HG03558 (cell line): ENCODE measurements around the gene IL36RN.
"Not testable (repeated sequence)": the region's sequence is repeated elsewhere in the genome, so short reads cannot be mapped to it uniquely, and the experiment has no call there.

Source experiments
- ATAC-seq: cut with Tn5 transposase; IDR thresholded peaks from one replicate; pipeline ENCODE4 v1.9.1; 2021; ENCODE audit warnings: moderate number of reproducible peaks; ENCODE audit not compliant: unreplicated experiment; ENCODE audit errors: extremely low read depth

IL36RN gene

DNA sequence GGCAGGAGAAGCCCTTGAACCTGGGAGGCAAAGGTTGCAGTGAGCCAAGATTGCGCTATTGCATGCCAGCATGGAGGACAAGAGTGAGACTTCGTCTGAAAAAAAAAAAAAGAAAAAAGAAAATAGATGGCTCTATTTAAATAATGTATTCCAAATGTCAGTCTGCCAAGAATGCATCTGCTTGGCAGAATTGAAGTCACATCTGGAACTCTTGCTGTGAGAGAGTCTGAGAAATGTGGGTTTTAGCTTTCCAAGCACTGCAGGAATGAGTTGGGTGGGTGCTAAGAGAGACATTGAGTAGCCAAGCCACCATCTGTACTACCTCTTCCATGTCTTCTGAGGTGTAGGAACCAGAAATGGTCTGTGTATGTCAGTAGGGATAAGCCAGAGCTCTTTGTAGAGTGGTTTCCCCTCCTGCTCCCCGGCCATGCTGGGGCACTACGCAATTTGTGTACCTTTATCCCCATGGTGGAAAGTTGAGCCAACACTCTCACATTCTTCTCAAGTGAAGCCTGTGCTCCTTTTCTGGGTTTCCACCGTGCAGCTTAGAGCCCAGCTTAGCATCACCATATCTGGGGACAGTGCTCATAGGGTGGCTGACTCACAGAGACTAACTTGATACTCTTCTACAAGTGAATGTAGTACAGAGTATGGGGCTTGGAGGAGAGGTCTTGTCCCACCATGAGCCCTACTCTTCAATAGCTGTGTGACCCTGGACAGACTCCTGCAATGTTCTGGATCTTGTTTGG is 34.0 kb downstream of the IL36RN start:
- ATAC-seq: no peak

GRCh38 chr2:113093613-113093977 is 34.6 kb downstream of the IL36RN start:
- no peak for ATAC-seq

DNA sequence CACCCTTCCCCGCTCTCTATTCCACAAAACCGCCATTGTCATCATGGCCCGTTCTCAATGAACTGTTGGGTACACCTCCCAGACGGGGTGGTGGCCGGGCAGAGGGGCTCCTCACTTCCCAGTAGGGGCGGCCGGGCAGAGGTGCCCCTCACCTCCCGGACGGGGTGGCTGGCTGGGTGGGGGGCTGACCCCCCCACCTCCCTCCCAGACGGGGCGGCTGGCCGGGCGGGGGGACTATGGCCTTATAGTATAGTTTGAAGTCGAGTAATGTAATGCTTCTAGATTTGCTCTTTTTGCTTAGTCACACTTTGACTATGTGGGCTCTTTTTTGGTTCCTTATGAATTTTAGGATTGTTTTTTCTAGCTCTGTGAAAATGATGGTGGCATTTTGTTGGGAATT is 37.3 kb downstream of the IL36RN start:
- ATAC-seq: not testable (repeated sequence)

DNA sequence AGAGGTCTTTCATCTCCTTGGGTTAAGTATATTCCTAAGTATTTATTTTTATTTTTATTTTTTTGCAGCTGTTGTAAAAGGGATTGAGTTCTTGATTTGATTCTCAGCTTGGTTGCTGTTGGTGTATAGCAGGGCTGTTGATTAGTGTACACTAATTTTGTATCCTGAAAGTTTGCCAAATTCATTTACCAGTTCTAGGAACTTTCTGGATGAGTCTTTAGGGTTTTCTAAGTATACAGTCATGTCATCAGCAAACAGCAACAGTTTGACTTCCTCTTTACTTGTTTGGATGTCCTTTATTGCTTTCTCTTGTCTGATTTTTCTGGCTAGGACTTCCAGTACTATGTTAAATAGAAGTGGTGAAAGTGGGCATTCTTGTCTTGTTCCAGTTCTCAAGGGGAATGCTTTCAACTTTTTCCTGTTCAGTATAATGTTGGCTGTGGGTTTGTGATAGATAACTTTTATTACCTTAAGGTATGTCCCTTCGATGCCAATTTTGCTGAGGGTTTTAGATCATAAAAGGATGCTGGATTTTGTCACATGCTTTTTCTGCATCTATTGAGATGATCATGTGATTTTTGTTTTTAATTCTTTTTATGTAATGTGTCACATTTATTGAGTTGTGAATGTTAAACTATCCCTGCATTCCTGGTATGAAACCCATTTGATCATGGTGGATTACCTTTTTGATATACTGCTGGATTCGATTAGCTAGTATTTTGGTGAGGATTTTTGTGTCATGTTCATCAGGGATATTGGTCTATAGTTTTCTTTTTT is 38.0 kb downstream of the IL36RN start:
- ATAC-seq: not testable (repeated sequence)

- no peak for ATAC-seq
Measured at GRCh38 chr2:113098041-113098440, 39.0 kb downstream of the IL36RN start.

- ATAC-seq: no peak
Measured at GRCh38 chr2:113098532-113098931, 39.5 kb downstream of the IL36RN start.

- no peak for ATAC-seq
Measured at GRCh38 chr2:113102133-113102532, 43.1 kb downstream of the IL36RN start.

GRCh38 chr2:113103277-113103676 is 44.3 kb downstream of the IL36RN start:
- ATAC-seq: no peak

GRCh38 chr2:113104054-113104611 is 45.1 kb downstream of the IL36RN start:
- ATAC-seq: no peak

GRCh38 chr2:113105047-113105785 is 46.2 kb downstream of the IL36RN start:
- no peak for ATAC-seq

- no peak for ATAC-seq
Measured at GRCh38 chr2:113111121-113111520, 52.1 kb downstream of the IL36RN start.

DNA sequence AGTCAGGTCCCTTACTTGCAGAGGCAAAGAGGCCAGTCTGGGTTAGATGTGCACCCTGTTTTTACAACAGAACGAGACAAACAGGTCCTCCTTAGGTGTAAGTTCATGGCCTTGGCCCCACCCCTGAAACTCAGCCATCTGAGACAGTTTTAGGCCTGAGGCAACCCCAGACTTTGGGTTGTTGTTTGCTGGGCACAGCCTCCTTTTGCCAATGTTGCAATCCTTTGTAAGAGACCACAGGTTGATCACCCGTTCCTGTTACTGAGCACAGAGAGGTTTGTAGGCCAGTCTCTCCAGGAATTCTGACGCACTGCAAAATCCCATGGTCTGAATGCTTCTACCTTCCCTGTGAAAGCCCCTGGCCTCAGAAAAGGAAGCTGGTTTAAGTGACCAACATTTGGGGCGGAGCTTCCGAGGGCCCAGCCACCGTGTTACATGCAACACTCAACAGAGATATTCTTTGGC is 52.9 kb downstream of the IL36RN start:
- no peak for ATAC-seq

DNA sequence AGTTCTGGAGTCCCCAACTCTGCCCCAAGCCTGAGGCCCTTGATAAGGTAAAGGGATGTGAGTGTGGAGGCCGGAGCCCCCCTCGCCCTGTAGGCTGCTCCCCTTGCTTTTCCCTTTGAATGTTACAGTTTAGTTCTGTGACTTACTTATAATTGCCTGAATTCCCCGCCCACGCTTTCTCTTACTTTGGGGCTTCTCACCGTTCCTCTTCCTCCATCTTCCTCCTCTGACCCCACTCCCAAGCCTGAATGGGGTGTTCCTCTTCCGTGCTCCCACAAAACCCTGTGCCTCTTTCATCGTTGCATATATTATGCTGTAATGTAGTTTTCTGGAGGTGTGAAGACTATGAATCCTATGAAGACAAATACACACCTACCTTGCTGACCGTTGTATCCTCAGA is 53.4 kb downstream of the IL36RN start:
- no peak for ATAC-seq

DNA sequence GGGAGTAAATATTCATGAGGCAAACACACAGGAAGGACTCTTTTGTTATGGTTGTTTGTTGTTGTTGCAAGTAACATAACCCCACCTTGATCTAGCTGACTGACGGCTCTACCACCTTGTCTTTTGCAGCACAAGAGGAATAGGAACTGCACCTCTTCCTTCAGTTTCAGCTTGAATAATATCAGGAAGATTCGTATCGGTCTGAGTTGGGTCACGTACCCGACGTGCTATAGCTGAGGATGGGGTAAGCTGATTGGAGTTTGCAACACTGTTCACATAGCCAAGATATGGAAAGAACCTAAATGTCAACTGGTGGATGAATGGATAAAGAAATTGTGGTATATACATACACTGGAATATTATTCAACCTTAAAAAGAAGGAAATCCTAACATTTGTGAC is 53.9 kb downstream of the IL36RN start:
- ATAC-seq: no peak

DNA sequence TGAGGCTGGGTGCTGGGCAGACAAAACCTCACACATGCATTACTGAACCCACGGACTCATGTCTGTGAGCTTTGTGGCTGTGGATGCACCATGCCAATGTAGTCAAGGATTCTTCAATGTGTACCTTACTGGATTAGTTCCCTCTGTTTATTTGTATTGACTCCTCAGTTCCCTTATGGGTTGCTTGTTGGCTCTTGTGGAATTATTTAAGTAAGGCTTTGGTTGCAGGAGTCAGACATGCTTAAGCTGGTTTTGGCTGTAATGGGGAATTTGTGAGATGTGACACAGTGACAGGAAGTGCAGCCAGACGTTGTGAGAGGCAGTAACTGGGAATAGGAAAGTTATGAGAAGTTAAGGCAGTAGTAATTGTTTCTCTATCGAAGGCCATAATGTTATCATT is 54.8 kb downstream of the IL36RN start:
- no peak for ATAC-seq
